IMR-90 (cell line): ENCODE measurements around the gene ZNF80. TPM values are rescaled to one million over a fixed set of nuclear protein-coding genes. Genes with fewer than 3 reads are reported as not detected.

Experiments used
- ATAC-seq: fragments of 200-7000 bp; cut with Tn5 transposase; 2 replicates; pipeline ENCODE4 v1.9.1; 2020; ENCODE audit warnings: low read depth, mild to moderate bottlenecking, moderate library complexity
- BruUV-seq: library from RNA; stranded (reverse); fragments of 400-500 nt; replicated peaks from 2 replicates; lab custom pipeline; 2021; lab: Mats Ljungman, UMichigan
- CTCF ChIA-PET: fragments of 300-600 bp; formaldehyde crosslinking; extraction: SDS; loops from one replicate; lab custom pipeline; 2021; ENCODE audit warnings: antibody characterized with exemption; lab: Yijun Ruan, JAX
- POLR2A ChIA-PET: fragments of 300-600 bp; sonication (Branson Sonifier 250); formaldehyde crosslinking; loops from one replicate; lab custom pipeline; 2022; ENCODE audit warnings: antibody characterized with exemption; ENCODE audit not compliant: unreplicated experiment; lab: Charles Lee
- DNase-seq: peaks from one replicate; pipeline ENCODE4 v3.0.0; 2013
- H2AFZ ChIP-seq: replicated peaks from 2 replicates; pipeline ENCODE3; 2013; ENCODE audit warnings: low read length, mild to moderate bottlenecking; ENCODE audit not compliant: poor library complexity
- H2AK5ac ChIP-seq: 2 replicates; pipeline ENCODE4 v1.6.1; 2013; ENCODE audit warnings: low read depth, low read length, inconsistent platforms
- H2AK9ac ChIP-seq: replicated peaks from 2 replicates; pipeline ENCODE3; 2013; ENCODE audit warnings: mild to moderate bottlenecking, low read depth, low read length, moderate library complexity; ENCODE audit not compliant: poor library complexity
- H2BK120ac ChIP-seq: 2 replicates; pipeline ENCODE4 v1.6.1; 2013; ENCODE audit warnings: low read depth, low read length, inconsistent platforms
- H2BK15ac ChIP-seq: 3 replicates; pipeline ENCODE4 v1.6.1; 2013; ENCODE audit warnings: low read depth, low read length, inconsistent platforms
- H2BK20ac ChIP-seq: 2 replicates; pipeline ENCODE4 v1.6.1; 2013; ENCODE audit warnings: low read depth, mild to moderate bottlenecking, inconsistent platforms, low read length, moderate library complexity
- H2BK5ac ChIP-seq: 2 replicates; pipeline ENCODE4 v1.6.1; 2013; ENCODE audit warnings: mild to moderate bottlenecking, low read depth, low read length, inconsistent platforms; ENCODE audit not compliant: poor library complexity, severe bottlenecking
- H3K14ac ChIP-seq: replicated peaks from 2 replicates; pipeline ENCODE4 v1.6.1; 2013; ENCODE audit warnings: low read depth, low read length, inconsistent platforms
- H3K18ac ChIP-seq: 2 replicates; pipeline ENCODE4 v1.6.1; 2013; ENCODE audit warnings: low read depth, low read length, control low read depth
- H3K23ac ChIP-seq: 2 replicates; pipeline ENCODE4 v1.6.1; 2013; ENCODE audit warnings: low read depth, low read length, inconsistent platforms
- H3K27ac ChIP-seq: 2 replicates; pipeline ENCODE4 v1.5.1; 2013; ENCODE audit warnings: mild to moderate bottlenecking, control low read depth, low read length; ENCODE audit not compliant: insufficient read depth
- H3K27me3 ChIP-seq: 2 replicates; pipeline ENCODE4 v1.6.1; 2013; ENCODE audit warnings: low read length; ENCODE audit not compliant: control insufficient read depth, insufficient read depth
- H3K36me3 ChIP-seq: 2 replicates; pipeline ENCODE4 v1.6.1; 2013; ENCODE audit warnings: low read length, mixed read lengths; ENCODE audit not compliant: control insufficient read depth, insufficient read depth
- H3K4ac ChIP-seq: 2 replicates; pipeline ENCODE4 v1.6.1; 2013; ENCODE audit warnings: low read depth, low read length, inconsistent platforms
- H3K4me1 ChIP-seq: 2 replicates; pipeline ENCODE4 v1.6.1; 2013; ENCODE audit warnings: low read length, mixed read lengths; ENCODE audit not compliant: control insufficient read depth, insufficient read depth
- H3K4me2 ChIP-seq: 2 replicates; pipeline ENCODE4 v1.6.1; 2013; ENCODE audit warnings: low read depth, mild to moderate bottlenecking, control low read depth, low read length, moderate library complexity
- H3K4me3 ChIP-seq: 2 replicates; pipeline ENCODE4 v1.5.1; 2013; ENCODE audit warnings: low read depth, mild to moderate bottlenecking, control low read depth, low read length, moderate library complexity; ENCODE audit not compliant: insufficient read depth
- H3K56ac ChIP-seq: 2 replicates; pipeline ENCODE4 v1.6.1; 2013; ENCODE audit warnings: low read length, inconsistent platforms; ENCODE audit not compliant: insufficient read depth; ENCODE audit errors: extremely low read depth
- H3K79me1 ChIP-seq, 2 experiments: 2 replicates each; pipeline ENCODE4 v1.6.1; 2013; ENCODE audit warnings: low read length in 2 of 2, inconsistent platforms in 1 of 2, low read depth in 1 of 2
- H3K9ac ChIP-seq: 2 replicates; pipeline ENCODE4 v1.6.1; 2013; ENCODE audit warnings: low read depth, low read length, control low read depth
- H3K9me1 ChIP-seq: 2 replicates; pipeline ENCODE4 v1.6.1; 2013; ENCODE audit warnings: low read length, inconsistent platforms; ENCODE audit not compliant: insufficient read depth
- H3K9me3 ChIP-seq: 2 replicates; pipeline ENCODE4 v1.6.1; 2013; ENCODE audit warnings: low read length; ENCODE audit not compliant: control insufficient read depth, insufficient read depth
- H4K20me1 ChIP-seq: 2 replicates; pipeline ENCODE4 v1.6.1; 2013; ENCODE audit warnings: low read length, inconsistent platforms; ENCODE audit not compliant: insufficient read depth
- H4K5ac ChIP-seq: 2 replicates; pipeline ENCODE4 v1.6.1; 2013; ENCODE audit warnings: mild to moderate bottlenecking, low read depth, low read length, control low read depth
- H4K8ac ChIP-seq, 2 experiments: 2 replicates each; pipeline ENCODE4 v1.6.1; 2013; ENCODE audit warnings: low read depth in 2 of 2, low read length in 2 of 2, control low read depth in 1 of 2, inconsistent platforms in 1 of 2
- H4K91ac ChIP-seq: 2 replicates; pipeline ENCODE4 v1.6.1; 2013; ENCODE audit warnings: low read depth, low read length, inconsistent platforms; ENCODE audit not compliant: insufficient read depth
- BHLHE40 ChIP-seq: fragments of 150-350 bp; IDR thresholded peaks from 2 replicates; pipeline ENCODE4 v1.6.1; 2016; ENCODE audit warnings: mild to moderate bottlenecking, low read depth, low read length
- CEBPB ChIP-seq: IDR thresholded peaks from 2 replicates; pipeline ENCODE4 v1.6.1; 2012; ENCODE audit warnings: low read depth, low read length, improper control_type of control experiment
- CHD1 ChIP-seq: IDR thresholded peaks from 2 replicates; pipeline ENCODE4 v1.6.1; 2012; ENCODE audit warnings: low read depth, low read length, improper control_type of control experiment
- FOS ChIP-seq: fragments of 150-350 bp; IDR thresholded peaks from 2 replicates; pipeline ENCODE4 v1.6.1; 2016; ENCODE audit warnings: low read depth, low read length
- MAFK ChIP-seq: IDR thresholded peaks from 2 replicates; pipeline ENCODE4 v1.6.1; 2012; ENCODE audit warnings: low read depth, low read length, improper control_type of control experiment
- MAZ ChIP-seq: IDR thresholded peaks from 2 replicates; pipeline ENCODE4 v1.6.1; 2012; ENCODE audit warnings: low read depth, mild to moderate bottlenecking, low read length, improper control_type of control experiment, moderate library complexity, borderline replicate concordance
- MXI1 ChIP-seq: IDR thresholded peaks from 2 replicates; pipeline ENCODE4 v1.6.1; 2012; ENCODE audit warnings: low read depth, mild to moderate bottlenecking, low read length, moderate library complexity, borderline replicate concordance
- NFE2L2 ChIP-seq: fragments of 150-350 bp; IDR thresholded peaks from 2 replicates; pipeline ENCODE4 v1.6.1; 2016; ENCODE audit warnings: low read depth, mild to moderate bottlenecking, low read length
- POLR2A ChIP-seq: IDR thresholded peaks from 2 replicates; pipeline ENCODE4 v1.6.1; 2012; ENCODE audit warnings: mild to moderate bottlenecking, low read depth, low read length
- RAD21 ChIP-seq: IDR thresholded peaks from 2 replicates; pipeline ENCODE4 v1.6.1; 2012; ENCODE audit warnings: low read length, improper control_type of control experiment
- RCOR1 ChIP-seq: IDR thresholded peaks from 2 replicates; pipeline ENCODE4 v1.6.1; 2012; ENCODE audit warnings: mild to moderate bottlenecking, low read length, improper control_type of control experiment; ENCODE audit not compliant: insufficient replicate concordance
- RFX5 ChIP-seq: IDR thresholded peaks from 2 replicates; pipeline ENCODE4 v1.8.0; 2012; ENCODE audit warnings: low read depth, mild to moderate bottlenecking, low read length, moderate library complexity
- SMC3 ChIP-seq: fragments of 150-350 bp; IDR thresholded peaks from 2 replicates; pipeline ENCODE4 v1.6.1; 2016; ENCODE audit warnings: low read depth, mild to moderate bottlenecking, antibody characterized with exemption, low read length, moderate library complexity
- WGBS, 2 experiments: methylation state at CpG; one replicate each; pipeline versions ENCODE4 v1.1.5 to v1.1.7; 2013; ENCODE audit warnings: missing lambda C conversion rate in 2 of 2; ENCODE audit not compliant: insufficient read length in 1 of 2; ENCODE audit errors: extremely low coverage in 2 of 2; 5-methylcytosine and 5-hydroxymethylcytosine counted together
- dilution Hi-C: fragments of 300-500 bp; cut with HindIII; formaldehyde crosslinking; loops from one replicate; pipeline ENCODE4 v1.14.3; 2018; ENCODE audit warnings: low sequenced_read_pairs; ENCODE audit not compliant: unreplicated experiment
- in situ Hi-C: fragments of 300-500 bp; cut with MboI; formaldehyde crosslinking; loops from 3 replicates; pipeline ENCODE4 v1.14.3; 2019; ENCODE audit warnings: low sequenced_read_pairs, inconsistent platforms, mixed read lengths
- intact Hi-C: fragments of 100-400 bp; cut with micrococcal nuclease; formaldehyde crosslinking; loops from 2 replicates; pipeline ENCODE4 v1.10.0; 2022
- polyA plus RNA-seq, 3 experiments: library from polyadenylated mRNA; depleted of rRNA; stranded (reverse); fragments of >200 nt; gene quantifications; 2 replicates each; pipeline ENCODE4 v1.2.3, GENCODE V29; 2012; ENCODE audit warnings: low replicate concordance in 1 of 3
- total RNA-seq: library from RNA; depleted of rRNA; stranded (reverse); fragments of >200 nt; gene quantifications from 2 replicates; pipeline ENCODE4 v1.2.3, GENCODE V29; 2012
- TF ChIP-seq, protein P1 (sequence below): conservative IDR thresholded peaks from 2 replicates; pipeline ENCODE4 v1.5.1; 2012; ENCODE audit warnings: mild to moderate bottlenecking, low read depth, low read length, improper control_type of control experiment
- TF ChIP-seq, protein P2 (sequence below): fragments of 150-350 bp; IDR thresholded peaks from 2 replicates; pipeline ENCODE4 v1.6.1; 2016; ENCODE audit warnings: low read depth, mild to moderate bottlenecking, low read length, moderate library complexity, borderline replicate concordance
- TF ChIP-seq, protein P3 (sequence below): fragments of 150-350 bp; IDR thresholded peaks from 2 replicates; pipeline ENCODE4 v1.6.1; 2017; ENCODE audit warnings: mild to moderate bottlenecking, antibody characterized with exemption, low read length, low read depth

Gene ZNF80
- total and polyA plus RNA-seq, 2 of the 4 experiments (the other 2 are of a cell fraction), result not detected

DNA sequence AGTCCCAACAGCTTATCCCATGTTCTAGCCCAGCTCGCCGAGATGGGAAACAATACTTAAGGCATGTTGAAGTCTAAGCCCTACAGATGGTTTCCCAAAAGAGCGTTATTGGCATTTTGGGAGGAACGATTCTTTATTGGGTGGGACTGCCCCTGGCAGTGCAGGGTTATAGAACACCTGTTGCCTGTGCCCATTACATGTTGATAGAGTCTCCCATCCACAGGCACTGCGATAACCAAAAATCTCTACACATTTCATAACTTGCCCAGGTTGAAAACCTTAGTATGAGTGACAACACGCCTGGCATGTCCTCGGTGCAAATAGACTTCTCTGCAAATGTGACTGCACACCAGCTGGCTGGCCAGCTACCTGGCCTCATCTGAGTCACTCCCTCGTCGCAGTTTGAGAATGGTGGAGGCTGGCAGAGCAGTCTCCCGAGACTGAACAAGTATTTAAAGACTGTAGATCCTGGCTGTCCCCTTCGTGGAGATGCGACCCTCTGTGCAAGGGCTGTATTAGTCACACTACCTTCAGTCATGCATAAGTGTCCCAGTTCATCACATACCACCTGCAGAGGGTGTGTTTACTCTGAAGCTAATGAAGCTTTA is 18.7 kb downstream of the ZNF80 start:
- Histone ChIP-seq H3K79me1 (no peaks in the 10 kb centered on the region), H2BK15ac (no peak overlapping the region), H2AK9ac (no peak overlapping the region), H4K5ac (no peak overlapping the region), H3K9ac (no peak overlapping the region), H3K4me1 (no peaks in the 10 kb centered on the region), H2AK5ac (no peak overlapping the region), H3K4ac (no peak overlapping the region), H2BK5ac (no peak overlapping the region), H3K23ac (no peak overlapping the region), H3K27me3 (peaks cover 20% of the 10 kb centered on the region), H3K36me3 (no peaks in the 10 kb centered on the region), H2BK120ac (no peak overlapping the region), H2AFZ (no peak overlapping the region), H3K18ac (no peak overlapping the region), H3K9me1 (no peaks in the 10 kb centered on the region), H2BK20ac (no peak overlapping the region), H4K91ac (no peak overlapping the region), H3K4me3 (no peak overlapping the region), H3K56ac (no peak overlapping the region), H3K4me2 (no peak overlapping the region), H4K8ac (no peak overlapping the region), H3K14ac (no peak overlapping the region), H4K20me1 (no peaks in the 10 kb centered on the region), H3K27ac (no peak overlapping the region), H3K9me3 (no peaks in the 10 kb centered on the region)
- in situ Hi-C loops, result no loop called here
- ATAC-seq (no peak), DNase-seq (no peak)
- dilution Hi-C loops, result no loop called here
- ChIA-PET POLR2A (no interaction called here), CTCF (no interaction called here)
- no peak for TF ChIP-seq RCOR1
- no peak for TF ChIP-seq NFE2L2
- TF ChIP-seq FOS, result no peak
- no peak for TF ChIP-seq RFX5
- no peak for TF ChIP-seq BHLHE40
- TF ChIP-seq, protein P1, sequence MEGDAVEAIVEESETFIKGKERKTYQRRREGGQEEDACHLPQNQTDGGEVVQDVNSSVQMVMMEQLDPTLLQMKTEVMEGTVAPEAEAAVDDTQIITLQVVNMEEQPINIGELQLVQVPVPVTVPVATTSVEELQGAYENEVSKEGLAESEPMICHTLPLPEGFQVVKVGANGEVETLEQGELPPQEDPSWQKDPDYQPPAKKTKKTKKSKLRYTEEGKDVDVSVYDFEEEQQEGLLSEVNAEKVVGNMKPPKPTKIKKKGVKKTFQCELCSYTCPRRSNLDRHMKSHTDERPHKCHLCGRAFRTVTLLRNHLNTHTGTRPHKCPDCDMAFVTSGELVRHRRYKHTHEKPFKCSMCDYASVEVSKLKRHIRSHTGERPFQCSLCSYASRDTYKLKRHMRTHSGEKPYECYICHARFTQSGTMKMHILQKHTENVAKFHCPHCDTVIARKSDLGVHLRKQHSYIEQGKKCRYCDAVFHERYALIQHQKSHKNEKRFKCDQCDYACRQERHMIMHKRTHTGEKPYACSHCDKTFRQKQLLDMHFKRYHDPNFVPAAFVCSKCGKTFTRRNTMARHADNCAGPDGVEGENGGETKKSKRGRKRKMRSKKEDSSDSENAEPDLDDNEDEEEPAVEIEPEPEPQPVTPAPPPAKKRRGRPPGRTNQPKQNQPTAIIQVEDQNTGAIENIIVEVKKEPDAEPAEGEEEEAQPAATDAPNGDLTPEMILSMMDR, result no peak
- TF ChIP-seq POLR2A, result no peak
- TF ChIP-seq MAFK, result no peak
- TF ChIP-seq SMC3, result no peak
- TF ChIP-seq, protein P2, sequence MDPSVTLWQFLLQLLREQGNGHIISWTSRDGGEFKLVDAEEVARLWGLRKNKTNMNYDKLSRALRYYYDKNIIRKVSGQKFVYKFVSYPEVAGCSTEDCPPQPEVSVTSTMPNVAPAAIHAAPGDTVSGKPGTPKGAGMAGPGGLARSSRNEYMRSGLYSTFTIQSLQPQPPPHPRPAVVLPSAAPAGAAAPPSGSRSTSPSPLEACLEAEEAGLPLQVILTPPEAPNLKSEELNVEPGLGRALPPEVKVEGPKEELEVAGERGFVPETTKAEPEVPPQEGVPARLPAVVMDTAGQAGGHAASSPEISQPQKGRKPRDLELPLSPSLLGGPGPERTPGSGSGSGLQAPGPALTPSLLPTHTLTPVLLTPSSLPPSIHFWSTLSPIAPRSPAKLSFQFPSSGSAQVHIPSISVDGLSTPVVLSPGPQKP, result no peak
- TF ChIP-seq RAD21, result no peak
- TF ChIP-seq MAZ, result no peak
- TF ChIP-seq CEBPB, result no peak
- no peak for TF ChIP-seq MXI1
- no peak for TF ChIP-seq CHD1
- TF ChIP-seq, protein P3, sequence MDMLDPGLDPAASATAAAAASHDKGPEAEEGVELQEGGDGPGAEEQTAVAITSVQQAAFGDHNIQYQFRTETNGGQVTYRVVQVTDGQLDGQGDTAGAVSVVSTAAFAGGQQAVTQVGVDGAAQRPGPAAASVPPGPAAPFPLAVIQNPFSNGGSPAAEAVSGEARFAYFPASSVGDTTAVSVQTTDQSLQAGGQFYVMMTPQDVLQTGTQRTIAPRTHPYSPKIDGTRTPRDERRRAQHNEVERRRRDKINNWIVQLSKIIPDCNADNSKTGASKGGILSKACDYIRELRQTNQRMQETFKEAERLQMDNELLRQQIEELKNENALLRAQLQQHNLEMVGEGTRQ, result no peak
- BruUV-seq, result no TSS peak
- intact Hi-C loops, result no loop called here
- WGBS, 2 experiments, result 82% methylated on average over 2 of the region's 12 CpGs; no CpG with 5 or more reads in 1 of the 2 experiments
